Measurements from ENCODE around the gene ESPN. TPM values are rescaled to one million over a fixed set of nuclear protein-coding genes. Genes with fewer than 3 reads are reported as not detected.
A peak's percentile ranks its signal among the peaks of the same experiment; 100 is the strongest.

ESPN gene
- total and polyA plus RNA-seq, 2 of the 4 experiments (the other 2 are of a cell fraction) = under 0.01 to 0.02 TPM

GRCh38 chr1:6508154-6508815 is 83.7 kb downstream of the ESPN start:
- H2AK5ac ChIP-seq (ENCODE audit: low read depth, low read length) = no peak overlapping the region
- no peak overlapping the region for H2BK15ac ChIP-seq (ENCODE audit: low read depth, low read length)
- DNase-seq (no peak), ATAC-seq (ENCODE audit: low read depth) (no peak)
- no peak overlapping the region for H2BK120ac ChIP-seq (ENCODE audit: low read depth, low read length)
- POLR2A ChIA-PET (ENCODE audit: unreplicated experiment) = no interaction called here
- peaks cover 4% of the 10 kb centered on the region; the same call in 1 of the 2 replicates for H3K27me3 ChIP-seq (ENCODE audit: control insufficient read depth, insufficient read depth, low read length)
- CTCF ChIA-PET = no interaction called here
- no peak overlapping the region for H3K4me2 ChIP-seq (ENCODE audit: low read depth, low read length)
- no peak overlapping the region for H3K4me3 ChIP-seq (ENCODE audit: insufficient read depth, low read depth, low read length)
- in situ Hi-C loops (cut with MboI; ENCODE audit: low sequenced_read_pairs) = no loop called here
- H3K18ac ChIP-seq (ENCODE audit: low read depth, low read length) = no peak overlapping the region
- 81% methylated on average over 6 of the region's 18 CpGs; no CpG with 5 or more reads in 1 of the 2 experiments for WGBS, 2 experiments (ENCODE audit: extremely low coverage in 2 of 2, insufficient read length in 1 of 2)
- H3K9me3 ChIP-seq (ENCODE audit: control insufficient read depth, insufficient read depth, low read length) = no peaks in the 10 kb centered on the region
- dilution Hi-C loops (cut with HindIII; ENCODE audit: low sequenced_read_pairs, unreplicated experiment) = no loop called here
- no peak overlapping the region for H4K5ac ChIP-seq (ENCODE audit: low read depth, low read length)
- no peaks in the 10 kb centered on the region for H4K20me1 ChIP-seq (ENCODE audit: insufficient read depth, low read length)
- H3K23ac ChIP-seq (ENCODE audit: low read depth, low read length) = no peak overlapping the region
- no peak overlapping the region for H3K27ac ChIP-seq (ENCODE audit: insufficient read depth, low read length)
- H3K36me3 ChIP-seq (ENCODE audit: control insufficient read depth, insufficient read depth, low read length) = no peaks in the 10 kb centered on the region
- H3K4ac ChIP-seq (ENCODE audit: low read depth, low read length) = no peak overlapping the region
- H3K56ac ChIP-seq (ENCODE audit: extremely low read depth, insufficient read depth, low read length) = no peak overlapping the region
- H3K9me1 ChIP-seq (ENCODE audit: insufficient read depth, low read length) = no peaks in the 10 kb centered on the region
- H2BK20ac ChIP-seq (ENCODE audit: low read depth, low read length) = no peak overlapping the region
- BruUV-seq (replicated peaks) = no TSS peak
- H3K4me1 ChIP-seq (ENCODE audit: control insufficient read depth, insufficient read depth, low read length) = no peaks in the 10 kb centered on the region
- intact Hi-C loops (cut with micrococcal nuclease) = no loop called here
- no peak overlapping the region for H4K8ac ChIP-seq (ENCODE audit: low read depth in 2 of 2, low read length in 2 of 2)
- no peaks in the 10 kb centered on the region for H3K79me1 ChIP-seq (ENCODE audit: low read depth in 1 of 2, low read length in 2 of 2)
- H2AK9ac ChIP-seq (replicated peaks; ENCODE audit: low read depth, low read length, poor library complexity) = peak overlapping the region; percentile 16
- TF ChIP-seq CEBPB (IDR thresholded peaks at IDR 0.05; ENCODE audit: low read depth, low read length) = no peak
- TF ChIP-seq RFX5 (IDR thresholded peaks at IDR 0.05; ENCODE audit: low read depth, low read length) = no peak
- TF ChIP-seq FOS (IDR thresholded peaks at IDR 0.05; ENCODE audit: low read depth, low read length) = no peak
- no peak for TF ChIP-seq RAD21 (IDR thresholded peaks at IDR 0.05; ENCODE audit: low read length)
- TF ChIP-seq RCOR1 (IDR thresholded peaks at IDR 0.05; ENCODE audit: insufficient replicate concordance, low read length) = no peak
- no peak for TF ChIP-seq MAFK (IDR thresholded peaks at IDR 0.05; ENCODE audit: low read depth, low read length)
- TF ChIP-seq CTCF (conservative IDR thresholded peaks at IDR 0.05; ENCODE audit: low read depth, low read length) = no peak
- TF ChIP-seq SMC3 (IDR thresholded peaks at IDR 0.05; ENCODE audit: low read depth, low read length) = no peak
- TF ChIP-seq USF2 (IDR thresholded peaks at IDR 0.05; ENCODE audit: low read depth, low read length) = no peak
- no peak for TF ChIP-seq BHLHE40 (IDR thresholded peaks at IDR 0.05; ENCODE audit: low read depth, low read length)
- TF ChIP-seq CHD1 (IDR thresholded peaks at IDR 0.05; ENCODE audit: low read depth, low read length) = no peak
- TF ChIP-seq MXI1 (IDR thresholded peaks at IDR 0.05; ENCODE audit: borderline replicate concordance, low read depth, low read length) = no peak
- no peak for TF ChIP-seq ELK1 (IDR thresholded peaks at IDR 0.05; ENCODE audit: borderline replicate concordance, low read depth, low read length)
- no peak for TF ChIP-seq MAZ (IDR thresholded peaks at IDR 0.05; ENCODE audit: borderline replicate concordance, low read depth, low read length)
- TF ChIP-seq POLR2A (IDR thresholded peaks at IDR 0.05; ENCODE audit: low read depth, low read length) = no peak
- TF ChIP-seq NFE2L2 (IDR thresholded peaks at IDR 0.05; ENCODE audit: low read depth, low read length) = no peak
- no peak overlapping the region for H3K14ac ChIP-seq (replicated peaks; ENCODE audit: low read depth, low read length)
- no peak overlapping the region for H4K91ac ChIP-seq (ENCODE audit: insufficient read depth, low read depth, low read length)
- no peak overlapping the region for H2BK5ac ChIP-seq (ENCODE audit: low read depth, low read length, poor library complexity, severe bottlenecking)
- H2AFZ ChIP-seq (replicated peaks; ENCODE audit: low read length, poor library complexity) = peak overlapping the region; percentile 41
- H3K9ac ChIP-seq (ENCODE audit: low read depth, low read length) = no peak overlapping the region
